ENCODE results near the gene GOLGA6D.
"Not testable (repeated sequence)": the region's sequence is repeated elsewhere in the genome, so short reads cannot be mapped to it uniquely, and the experiment has no call there.

GOLGA6D gene

GRCh38 chr15:75306188-75306587 is 23.6 kb downstream of the GOLGA6D start:
- no peak overlapping the region for H2AFZ ChIP-seq (ENCODE audit: low read length)
- no peak overlapping the region for H3K27ac ChIP-seq (ENCODE audit: low read length)
- H4K20me1 ChIP-seq (ENCODE audit: insufficient read depth, low read length) = no peaks in the 10 kb centered on the region
- no peak overlapping the region for H3K4me3 ChIP-seq (ENCODE audit: low read length)
- H3K9ac ChIP-seq (ENCODE audit: low read length) = no peak overlapping the region
- no peak overlapping the region for H3K4me2 ChIP-seq (ENCODE audit: low read depth, low read length)
- H3K27me3 ChIP-seq (replicated peaks; ENCODE audit: insufficient read depth, low read length) = no peaks in the 10 kb centered on the region
- H3K9me2 ChIP-seq (replicated peaks; ENCODE audit: insufficient read depth, low read length) = no peaks in the 10 kb centered on the region
- no peaks in the 10 kb centered on the region for H3K79me2 ChIP-seq (ENCODE audit: low read length)
- no peaks in the 10 kb centered on the region for H3K9me3 ChIP-seq (replicated peaks; ENCODE audit: insufficient read depth, low read length)
- no peaks in the 10 kb centered on the region for H3F3A ChIP-seq (ENCODE audit: insufficient read depth, low read length)
- 0 out of 2 replicates have a peak, but pooled peaks cover 4% of the 10 kb centered on the region for H3K4me1 ChIP-seq (ENCODE audit: low read length)
- no peak for DNase-seq
- TF ChIP-seq EZH2phosphoT487 (IDR thresholded peaks at IDR 0.05; ENCODE audit: low read length) (no peak), CTCF (IDR thresholded peaks at IDR 0.05; ENCODE audit: low read length) (no peak), EZH2 (optimal IDR thresholded peaks at IDR 0.05; ENCODE audit: low read depth, low read length) (no peak)
- no peaks in the 10 kb centered on the region for H3K36me3 ChIP-seq (replicated peaks; ENCODE audit: insufficient read depth, low read length)

- Histone ChIP-seq H3K9me2 (replicated peaks; ENCODE audit: insufficient read depth, low read length) (no peaks in the 10 kb centered on the region), H3K27me3 (replicated peaks; ENCODE audit: insufficient read depth, low read length) (no peaks in the 10 kb centered on the region), H3K27ac (ENCODE audit: low read length) (no peak overlapping the region), H3K9ac (ENCODE audit: low read length) (no peak overlapping the region), H3F3A (ENCODE audit: insufficient read depth, low read length) (no peaks in the 10 kb centered on the region), H3K4me1 (ENCODE audit: low read length) (0 out of 2 replicates have a peak, but pooled peaks cover 4% of the 10 kb centered on the region), H3K79me2 (ENCODE audit: low read length) (no peaks in the 10 kb centered on the region), H3K4me3 (ENCODE audit: low read length) (no peak overlapping the region), H3K36me3 (replicated peaks; ENCODE audit: insufficient read depth, low read length) (no peaks in the 10 kb centered on the region), H2AFZ (ENCODE audit: low read length) (peak overlapping the region; percentile 63), H4K20me1 (ENCODE audit: insufficient read depth, low read length) (no peaks in the 10 kb centered on the region), H3K4me2 (ENCODE audit: low read depth, low read length) (peak overlapping the region; percentile 65; the same call in 1 of the 2 replicates), H3K9me3 (replicated peaks; ENCODE audit: insufficient read depth, low read length) (no peaks in the 10 kb centered on the region)
- peak; percentile 34 for DNase-seq
- TF ChIP-seq CTCF (IDR thresholded peaks at IDR 0.05; ENCODE audit: low read length) (peak; percentile 72), EZH2 (optimal IDR thresholded peaks at IDR 0.05; ENCODE audit: low read depth, low read length) (no peak)
Observed at GRCh38 chr15:75307778-75308390, 25.2 kb downstream of the GOLGA6D start.

DNA sequence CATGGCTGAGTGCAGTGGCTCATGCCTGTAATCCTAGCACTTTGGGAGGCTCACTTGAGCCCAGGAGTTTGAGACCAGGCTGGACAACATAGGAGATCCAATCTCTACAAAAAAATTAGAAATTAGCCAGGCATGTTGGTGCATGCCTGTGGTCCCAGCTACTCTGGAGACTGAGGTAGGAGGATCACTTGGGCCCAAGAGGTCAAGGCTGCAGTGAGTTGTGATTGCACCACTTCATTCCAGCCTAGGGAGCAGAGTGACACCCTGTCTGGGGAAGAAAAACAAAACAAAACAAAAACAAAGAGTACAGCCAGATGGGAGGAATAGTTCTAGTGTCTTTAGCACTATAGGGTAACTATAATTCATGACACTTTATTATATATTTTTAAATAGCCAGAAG is 27.1 kb downstream of the GOLGA6D start:
- no peak for DNase-seq
- no peak for TF ChIP-seq EZH2phosphoT487 (IDR thresholded peaks at IDR 0.05; ENCODE audit: low read length)
- TF ChIP-seq EZH2 (optimal IDR thresholded peaks at IDR 0.05; ENCODE audit: low read depth, low read length) = no peak
- no peak for TF ChIP-seq CTCF (IDR thresholded peaks at IDR 0.05; ENCODE audit: low read length)
- H4K20me1 ChIP-seq (ENCODE audit: insufficient read depth, low read length) = no peaks in the 10 kb centered on the region
- no peaks in the 10 kb centered on the region for H3K27me3 ChIP-seq (replicated peaks; ENCODE audit: insufficient read depth, low read length)
- H3K9ac ChIP-seq (ENCODE audit: low read length) = no peak overlapping the region
- no peak overlapping the region for H3K4me3 ChIP-seq (ENCODE audit: low read length)
- H3K79me2 ChIP-seq (ENCODE audit: low read length) = no peaks in the 10 kb centered on the region
- H3K27ac ChIP-seq (ENCODE audit: low read length) = no peak overlapping the region
- H3K36me3 ChIP-seq (replicated peaks; ENCODE audit: insufficient read depth, low read length) = no peaks in the 10 kb centered on the region
- H3K9me2 ChIP-seq (replicated peaks; ENCODE audit: insufficient read depth, low read length) = no peaks in the 10 kb centered on the region
- H3K9me3 ChIP-seq (replicated peaks; ENCODE audit: insufficient read depth, low read length) = no peaks in the 10 kb centered on the region
- no peak overlapping the region for H2AFZ ChIP-seq (ENCODE audit: low read length)
- 0 out of 2 replicates have a peak, but pooled peaks cover 4% of the 10 kb centered on the region for H3K4me1 ChIP-seq (ENCODE audit: low read length)
- H3F3A ChIP-seq (ENCODE audit: insufficient read depth, low read length) = no peaks in the 10 kb centered on the region
- H3K4me2 ChIP-seq (ENCODE audit: low read depth, low read length) = no peak overlapping the region

- not testable (repeated sequence) for H3K4me1 ChIP-seq (ENCODE audit: low read length); H3K27me3 ChIP-seq (replicated peaks; ENCODE audit: insufficient read depth, low read length); H4K20me1 ChIP-seq (ENCODE audit: insufficient read depth, low read length); H3K27ac ChIP-seq (ENCODE audit: low read length); H3K4me2 ChIP-seq (ENCODE audit: low read depth, low read length); H3K4me3 ChIP-seq (ENCODE audit: low read length); H3K79me2 ChIP-seq (ENCODE audit: low read length); H3K9ac ChIP-seq (ENCODE audit: low read length); H3K9me3 ChIP-seq (replicated peaks; ENCODE audit: insufficient read depth, low read length); H3K36me3 ChIP-seq (replicated peaks; ENCODE audit: insufficient read depth, low read length); H2AFZ ChIP-seq (ENCODE audit: low read length); H3K9me2 ChIP-seq (replicated peaks; ENCODE audit: insufficient read depth, low read length); H3F3A ChIP-seq (ENCODE audit: insufficient read depth, low read length); DNase-seq
Observed at GRCh38 chr15:75312548-75312947, 29.9 kb downstream of the GOLGA6D start.

Data from MM.1S (cell line).